ENCODE data around the gene CCDC14. TPM values are rescaled to one million over a fixed set of nuclear protein-coding genes. Genes with fewer than 3 reads are reported as not detected.

Gene CCDC14
- total RNA-seq, 1 donor from 2014 or later, result 41.4 TPM

DNA sequence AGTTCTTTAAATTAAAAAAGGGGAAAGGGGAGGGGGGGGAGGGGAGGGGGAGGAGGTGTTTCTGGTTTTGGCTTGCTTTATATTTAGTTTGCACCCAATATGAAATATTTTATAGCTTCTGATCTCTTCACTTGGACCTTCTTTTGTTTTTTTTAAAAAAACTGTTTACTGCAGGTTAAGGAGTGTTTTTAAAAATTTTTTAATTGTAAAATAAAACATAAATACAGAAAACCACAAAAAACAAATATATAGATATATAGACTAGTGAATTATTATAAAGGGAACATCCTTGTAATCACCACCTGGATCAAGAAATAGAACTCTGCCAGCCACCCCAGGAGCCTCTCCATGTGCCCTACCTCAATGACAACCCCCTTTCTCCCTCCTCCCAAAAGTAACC lies 76.0 kb downstream of the CCDC14 start:
- no peak overlapping the region for H3K4me3 ChIP-seq (ENCODE audit: low read depth, low read length)
- no peak for DNase-seq (ENCODE audit: low read depth)
- TF ChIP-seq CTCF (conservative IDR thresholded peaks at IDR 0.05; ENCODE audit: low read depth, low read length), result no peak

DNA sequence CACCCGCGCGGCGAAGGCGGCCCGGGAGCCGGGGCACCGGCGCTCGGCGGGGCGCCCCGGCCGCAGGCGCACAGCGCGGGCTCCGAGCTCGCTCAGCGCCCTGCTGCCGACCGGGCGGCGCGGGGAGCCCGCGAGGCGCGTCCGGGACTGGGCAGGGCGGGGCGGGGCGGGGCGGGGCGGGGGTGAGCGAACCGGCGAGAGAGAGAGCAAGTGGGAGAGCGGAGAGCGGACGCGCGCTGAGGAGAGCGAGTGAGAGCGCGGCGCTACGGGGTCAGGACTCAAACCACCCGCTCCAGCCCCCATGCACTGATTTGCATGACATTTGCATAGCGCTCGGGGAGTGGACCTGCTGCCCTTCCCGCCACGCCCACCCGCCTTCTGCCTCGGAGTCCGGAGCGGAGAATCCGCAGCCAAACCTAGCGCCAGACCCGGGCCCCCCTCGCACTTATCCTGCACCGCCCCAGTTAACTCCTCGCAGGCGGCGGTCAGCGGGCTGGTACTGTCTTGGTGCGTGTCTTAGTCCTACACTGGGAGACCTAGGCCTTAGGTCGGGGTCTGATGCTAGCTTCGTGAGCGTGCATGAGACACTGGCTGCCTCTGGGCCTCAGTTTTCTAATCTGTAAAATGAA lies 76.7 kb downstream of the CCDC14 start, which contains the start of gene MYLK:
MYLK (minus strand) TSS at position 130 of the 629 bp plus-strand sequence. CDS start 90,491 bp downstream, outside the sequence.
- no peak for TF ChIP-seq CTCF (conservative IDR thresholded peaks at IDR 0.05; ENCODE audit: low read depth, low read length)

DNA sequence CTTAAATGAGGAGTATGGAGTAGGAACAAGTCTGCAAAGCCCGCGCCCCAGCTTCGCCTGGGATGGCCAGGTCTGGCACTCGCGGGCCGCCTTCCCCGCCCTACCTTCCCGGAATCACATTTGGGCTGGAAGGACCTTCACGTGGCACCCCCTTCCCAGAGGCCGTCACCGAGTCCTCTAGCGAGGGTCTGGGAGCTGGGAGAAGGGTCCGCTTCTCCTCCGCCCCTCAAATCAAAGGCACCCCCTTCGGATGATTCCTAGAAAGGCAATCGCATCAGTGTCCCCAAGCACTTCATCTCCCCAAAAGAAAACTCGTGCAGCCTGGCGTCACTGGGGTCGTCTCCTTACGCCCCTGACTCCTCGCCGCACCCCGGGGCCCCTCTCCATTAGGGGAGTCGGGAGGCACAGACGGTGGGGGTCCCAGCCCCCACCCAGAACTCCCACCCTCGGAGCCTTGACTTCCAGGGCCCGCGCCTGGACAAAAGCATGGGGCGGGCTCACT lies 77.3 kb downstream of the CCDC14 start:
- no peak for TF ChIP-seq CTCF (conservative IDR thresholded peaks at IDR 0.05; ENCODE audit: low read depth, low read length)
- DNase-seq (ENCODE audit: low read depth), result no peak
- H3K4me3 ChIP-seq (ENCODE audit: low read depth, low read length), result peak overlapping the region; percentile 64

More for the DNA sequence above, 76.7 kb downstream of the CCDC14 start, which contains the start of gene MYLK:
- peak; percentile 49 for DNase-seq (ENCODE audit: low read depth)
- H3K4me3 ChIP-seq (ENCODE audit: low read depth, low read length), result peak within 1 kb of the TSS; percentile 64

DNA sequence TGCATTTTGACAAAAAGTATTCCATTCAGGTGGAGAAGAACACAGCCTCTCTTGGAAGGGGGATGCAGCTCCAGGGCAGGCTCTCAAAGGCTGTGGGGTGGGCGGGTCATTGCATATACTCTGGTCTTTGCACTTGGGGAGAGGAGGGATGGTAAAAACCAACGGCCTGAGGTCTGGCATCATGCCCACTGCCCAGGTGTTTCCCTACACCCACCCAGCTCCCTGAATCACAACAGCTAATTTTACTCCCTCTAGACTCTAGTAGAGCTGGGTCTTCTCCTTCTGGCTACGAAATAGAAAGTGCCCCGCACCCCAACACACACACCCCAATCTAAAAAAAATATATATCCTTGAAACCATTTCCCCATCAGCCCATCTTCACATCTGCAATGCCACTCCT lies 77.9 kb downstream of the CCDC14 start:
- H3K4me3 ChIP-seq (ENCODE audit: low read depth, low read length), result peak overlapping the region; percentile 64
- DNase-seq (ENCODE audit: low read depth), result no peak
- no peak for TF ChIP-seq CTCF (conservative IDR thresholded peaks at IDR 0.05; ENCODE audit: low read depth, low read length)

DNA sequence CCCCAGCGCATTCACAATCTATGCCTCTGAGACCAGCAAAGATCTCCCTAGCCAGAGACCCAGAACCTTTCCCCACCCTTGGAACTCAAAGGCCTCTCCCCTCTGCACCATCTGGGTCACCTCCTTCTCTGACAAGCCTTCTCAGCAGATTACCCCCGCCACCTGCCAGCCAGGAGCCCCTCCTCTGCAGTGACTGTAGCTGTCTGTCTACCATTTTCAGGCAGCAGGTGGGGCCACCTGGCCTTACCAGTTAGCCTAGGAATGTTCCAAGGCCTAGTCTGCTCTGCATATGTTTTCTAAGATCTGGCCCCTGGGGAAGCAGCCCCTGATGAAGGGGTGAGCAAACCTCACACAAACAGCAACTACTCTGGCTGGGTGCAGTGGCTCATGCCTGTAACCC lies 79.3 kb downstream of the CCDC14 start:
- DNase-seq (ENCODE audit: low read depth), result no peak
- H3K4me3 ChIP-seq (ENCODE audit: low read depth, low read length), result peak overlapping the region; percentile 64
- TF ChIP-seq CTCF (conservative IDR thresholded peaks at IDR 0.05; ENCODE audit: low read depth, low read length), result no peak

- no peak for DNase-seq (ENCODE audit: low read depth)
- peak overlapping the region; percentile 64 for H3K4me3 ChIP-seq (ENCODE audit: low read depth, low read length)
- TF ChIP-seq CTCF (conservative IDR thresholded peaks at IDR 0.05; ENCODE audit: low read depth, low read length), result peak; percentile 79
Observed at GRCh38 chr3:123880998-123881561, 79.9 kb downstream of the CCDC14 start.
